ENCODE results near the gene FGF21.

Gene FGF21

DNA sequence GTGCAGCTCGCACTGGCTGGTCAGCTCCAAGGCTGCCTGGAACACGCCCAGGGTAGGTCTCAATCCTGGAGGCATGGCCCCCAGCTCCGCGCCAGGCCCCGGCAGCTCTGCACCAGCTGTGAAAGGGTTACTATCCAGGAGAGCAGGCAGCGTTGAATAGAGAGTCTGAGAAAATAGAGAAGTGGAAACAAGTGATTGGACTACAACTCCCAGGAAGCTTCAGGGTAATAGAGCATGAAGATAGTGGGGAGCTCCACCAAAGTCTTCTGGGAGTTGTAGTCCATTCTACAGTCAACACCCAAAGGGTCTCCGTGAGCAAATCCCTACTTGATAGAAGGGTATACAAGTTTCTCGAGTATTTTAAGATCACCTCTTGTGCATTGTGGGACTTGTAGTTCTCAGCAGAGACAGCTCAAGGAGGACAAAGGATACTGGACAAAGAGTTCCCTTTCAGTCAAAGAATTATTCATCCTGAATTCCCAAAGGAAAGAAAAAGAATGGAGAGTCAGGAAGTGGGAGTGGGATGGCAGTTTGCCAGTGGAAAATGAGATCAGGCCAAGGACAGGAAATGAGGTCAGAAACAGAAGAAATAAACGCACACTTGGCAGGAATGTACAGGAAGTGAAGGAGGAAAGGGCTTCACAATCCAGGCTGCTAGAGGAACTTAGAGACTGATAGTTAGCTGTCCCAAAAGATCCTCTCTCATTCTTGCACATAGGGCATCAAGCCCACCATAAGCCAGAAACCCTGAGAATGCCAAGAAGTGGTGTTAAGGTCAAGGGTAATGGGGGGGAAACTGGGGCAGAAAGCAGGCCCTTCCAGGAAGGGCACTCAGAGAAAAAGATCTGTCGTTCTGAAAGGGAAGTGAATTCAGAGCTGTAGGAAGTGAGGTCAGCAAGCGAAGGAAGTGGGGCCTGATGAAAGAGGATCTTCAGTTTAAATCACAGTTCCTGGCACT is 30.2 kb upstream of the FGF21 start:
- peak; percentile 77 for DNase-seq
- in situ Hi-C loops (cut with HindIII; ENCODE audit: low pct_ligation_motif_present, low pct_unique_long_range_greater_than_20kb, low sequenced_read_pairs) = no loop called here

DNA sequence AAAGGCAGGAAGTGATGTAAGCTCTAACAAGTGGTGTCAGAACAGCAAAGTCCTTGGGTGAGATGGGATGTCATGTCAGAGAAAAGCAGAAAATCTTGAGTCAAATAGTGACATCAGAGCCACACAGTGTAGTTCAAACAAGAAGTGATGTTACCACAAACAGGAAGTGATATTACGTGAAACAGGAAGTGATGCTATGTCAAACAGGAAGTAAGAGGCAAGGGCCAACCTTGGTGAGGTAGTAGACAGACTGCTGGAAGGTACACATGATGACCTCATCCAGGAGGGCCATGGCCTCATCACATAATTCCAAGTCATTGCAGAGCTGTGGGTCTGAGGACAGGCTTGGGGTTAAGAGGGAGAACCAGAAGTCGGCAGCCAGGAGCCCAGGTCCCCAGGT is 28.8 kb upstream of the FGF21 start:
- no peak for DNase-seq
- in situ Hi-C loops (cut with HindIII; ENCODE audit: low pct_ligation_motif_present, low pct_unique_long_range_greater_than_20kb, low sequenced_read_pairs) = no loop called here

DNA sequence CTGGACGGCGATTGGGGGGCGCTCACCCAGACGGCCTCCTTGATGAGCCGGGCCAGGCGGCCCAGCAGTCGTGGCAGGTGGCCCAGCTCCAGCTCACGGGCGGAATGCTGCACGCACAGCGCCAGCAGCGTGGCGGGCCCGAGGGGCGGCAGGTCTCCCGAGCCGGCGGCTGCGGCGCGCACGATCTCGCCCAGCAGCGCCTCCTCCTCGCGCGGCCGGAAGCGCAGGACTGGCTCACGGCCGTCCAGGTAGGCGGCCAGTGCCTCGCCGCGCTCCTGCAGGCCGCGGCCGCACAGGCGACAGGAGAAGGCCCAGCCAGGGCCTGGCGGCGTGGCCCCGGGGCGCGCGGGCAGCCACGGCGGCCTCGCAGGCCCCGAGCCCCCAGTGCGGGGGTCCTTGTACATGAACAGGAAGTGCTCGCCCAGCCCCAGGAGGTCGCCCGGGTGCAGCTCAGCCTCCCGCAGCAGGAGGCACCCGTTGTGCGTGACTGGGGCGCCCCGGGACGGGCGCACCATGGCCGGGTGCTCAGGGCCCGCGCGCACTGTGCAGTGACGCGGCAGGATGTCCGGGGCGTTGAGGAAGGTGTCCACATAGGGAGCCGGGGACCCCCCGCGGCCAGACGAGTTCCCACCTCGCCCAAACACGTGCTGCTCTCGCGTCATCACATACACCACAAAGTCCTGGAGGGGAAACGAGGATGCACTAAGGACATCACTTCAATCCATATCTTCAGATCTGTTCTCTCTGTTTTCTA is 26.2 kb upstream of the FGF21 start:
- in situ Hi-C loops (cut with HindIII; ENCODE audit: low pct_ligation_motif_present, low pct_unique_long_range_greater_than_20kb, low sequenced_read_pairs) = no loop called here
- DNase-seq = no peak

DNA sequence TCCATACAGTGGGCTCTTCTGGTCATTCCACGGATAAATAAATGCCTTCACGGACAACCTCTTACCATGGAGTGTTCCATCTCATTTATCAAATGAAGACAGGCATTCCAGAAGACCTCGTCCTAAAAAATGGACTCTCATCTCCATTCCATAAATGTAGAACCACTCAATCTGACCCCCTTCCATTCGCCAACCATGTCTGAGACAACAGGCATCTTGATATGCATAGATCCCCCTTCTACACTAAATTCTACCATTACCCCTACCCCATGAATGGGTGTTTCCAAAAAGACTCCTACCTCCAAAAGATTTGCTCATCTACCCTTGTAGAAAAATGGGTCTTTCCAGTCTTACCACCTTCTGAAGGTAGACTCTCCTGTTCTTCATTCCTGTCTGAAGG is 23.9 kb upstream of the FGF21 start:
- in situ Hi-C loops (cut with HindIII; ENCODE audit: low pct_ligation_motif_present, low pct_unique_long_range_greater_than_20kb, low sequenced_read_pairs) = no loop called here
- no peak for DNase-seq

DNA sequence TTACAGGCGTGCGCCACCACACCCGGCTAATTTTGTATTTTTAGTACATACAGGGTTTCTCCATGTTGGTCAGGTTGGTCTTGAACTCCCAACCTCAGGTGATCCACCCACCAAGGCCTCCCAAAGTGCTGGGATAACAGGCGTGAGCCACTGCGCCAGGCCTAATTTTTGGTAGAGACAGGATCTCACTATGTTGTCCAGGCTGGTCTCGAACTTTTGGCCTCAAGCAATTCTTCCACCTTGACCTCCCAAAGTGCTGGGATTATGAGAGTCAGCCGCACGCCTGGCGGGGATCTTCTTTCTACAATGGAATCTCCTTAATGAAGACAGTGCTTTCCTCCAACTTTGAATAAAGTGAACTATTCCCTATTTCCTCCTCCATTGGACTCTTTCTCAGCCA is 20.7 kb upstream of the FGF21 start:
- no peak for DNase-seq
- in situ Hi-C loops (cut with HindIII; ENCODE audit: low pct_ligation_motif_present, low pct_unique_long_range_greater_than_20kb, low sequenced_read_pairs) = no loop called here

DNA sequence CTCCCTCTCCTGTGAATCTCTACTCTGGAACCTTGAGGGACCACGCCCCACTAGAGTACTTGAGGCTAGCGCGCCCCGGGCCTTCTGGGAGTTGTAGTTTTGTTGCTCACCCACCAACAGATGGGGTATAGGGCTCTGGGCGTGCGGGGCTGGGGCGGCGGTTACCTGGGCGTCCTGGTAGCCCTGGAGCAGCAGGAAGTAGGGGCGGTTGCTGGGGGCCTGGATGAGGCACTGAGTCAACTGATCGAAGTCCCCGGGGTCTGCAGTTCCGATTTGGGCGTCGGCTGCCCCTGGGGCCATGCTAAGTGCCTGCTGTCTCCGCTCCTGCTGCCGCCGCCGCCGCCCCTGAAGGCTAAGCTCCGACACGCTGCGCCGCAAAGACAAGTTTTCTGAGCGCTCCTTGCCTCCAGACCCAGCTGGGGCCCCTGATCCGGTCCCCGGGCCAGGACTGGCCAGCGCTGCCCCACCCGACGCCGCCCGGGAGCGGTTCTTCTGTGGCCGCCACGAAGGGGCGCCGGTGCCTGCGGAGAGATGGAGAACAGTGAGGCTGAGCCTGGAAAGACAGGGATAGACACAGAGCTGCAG is 20.2 kb upstream of the FGF21 start:
- in situ Hi-C loops (cut with HindIII; ENCODE audit: low pct_ligation_motif_present, low pct_unique_long_range_greater_than_20kb, low sequenced_read_pairs) = no loop called here
- no peak for DNase-seq

DNA sequence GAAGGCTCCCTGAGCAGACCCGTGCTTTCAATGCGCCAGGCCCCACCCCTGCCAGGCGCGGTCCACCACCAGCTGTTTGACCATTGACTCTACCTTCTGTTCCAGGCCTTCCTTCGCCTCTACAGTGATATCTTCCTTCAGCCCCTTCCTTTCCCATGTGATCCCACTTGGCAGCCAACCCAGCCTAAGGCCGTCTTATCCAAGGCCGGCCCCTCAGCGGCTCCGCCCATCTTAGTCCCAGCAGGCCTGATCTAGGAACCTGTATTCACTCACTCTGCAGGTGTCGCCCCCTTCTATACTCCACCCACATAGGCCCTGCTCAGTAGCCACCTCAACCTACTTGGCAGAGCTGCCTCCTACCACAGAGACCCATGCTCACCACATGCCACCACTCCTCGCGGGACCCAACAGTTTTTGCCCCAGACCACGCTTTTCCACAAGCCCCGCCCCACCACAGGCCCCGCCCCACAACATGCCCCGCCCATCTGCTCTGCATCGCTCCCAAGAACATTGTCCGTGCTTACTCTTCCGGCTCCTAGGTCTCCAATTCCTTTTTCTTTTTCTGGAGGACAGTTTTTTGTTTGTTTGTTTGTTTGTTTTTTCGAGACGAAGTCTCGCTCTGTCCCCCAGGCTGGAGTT is 17.8 kb upstream of the FGF21 start:
- DNase-seq = no peak
- in situ Hi-C loops (cut with HindIII; ENCODE audit: low pct_ligation_motif_present, low pct_unique_long_range_greater_than_20kb, low sequenced_read_pairs) = no loop called here

DNA sequence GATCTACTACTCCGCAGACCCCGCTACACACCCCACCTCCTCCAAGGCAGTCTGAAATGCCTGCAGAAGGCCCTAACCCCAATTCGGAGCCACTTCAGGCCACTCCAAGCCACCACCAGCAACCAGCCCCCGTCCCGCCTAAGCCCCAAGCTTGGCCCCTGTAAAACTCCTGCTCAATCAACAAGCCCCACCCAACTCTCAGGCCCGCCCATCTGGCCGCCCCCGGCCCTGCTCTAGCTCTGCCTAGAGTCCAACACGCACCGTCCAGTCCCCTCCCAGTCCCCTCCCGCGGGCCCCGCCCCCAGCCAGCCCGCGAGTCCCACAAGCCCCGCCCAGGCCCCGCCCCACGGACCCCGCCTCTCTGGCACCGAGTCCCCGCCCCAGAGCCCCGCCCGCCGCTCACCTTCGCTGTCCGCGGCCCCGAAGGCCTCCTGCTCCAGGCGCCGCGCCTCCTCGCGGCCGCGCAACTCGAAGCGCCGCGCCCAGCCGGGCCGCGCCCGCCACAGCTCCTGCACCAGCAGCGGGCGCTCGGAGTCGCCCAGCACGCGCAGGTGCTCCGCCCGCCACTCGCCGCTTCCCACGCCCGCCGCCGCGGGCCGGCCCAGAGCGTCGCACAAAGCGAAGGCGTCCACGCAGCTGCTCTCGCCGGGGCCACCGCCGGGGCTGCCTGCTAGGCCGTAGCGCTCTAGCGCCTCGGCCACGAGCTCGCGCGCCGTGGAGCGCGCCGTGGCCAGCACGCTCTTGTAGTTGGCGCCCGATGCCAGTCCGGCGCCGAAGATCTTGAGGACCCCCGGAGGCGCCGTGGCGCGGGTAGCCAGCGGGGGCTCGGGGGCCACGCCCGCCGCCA is 16.5 kb upstream of the FGF21 start:
- DNase-seq = peak; percentile 87
- in situ Hi-C loops (cut with HindIII; ENCODE audit: low pct_ligation_motif_present, low pct_unique_long_range_greater_than_20kb, low sequenced_read_pairs) = no loop called here

DNA sequence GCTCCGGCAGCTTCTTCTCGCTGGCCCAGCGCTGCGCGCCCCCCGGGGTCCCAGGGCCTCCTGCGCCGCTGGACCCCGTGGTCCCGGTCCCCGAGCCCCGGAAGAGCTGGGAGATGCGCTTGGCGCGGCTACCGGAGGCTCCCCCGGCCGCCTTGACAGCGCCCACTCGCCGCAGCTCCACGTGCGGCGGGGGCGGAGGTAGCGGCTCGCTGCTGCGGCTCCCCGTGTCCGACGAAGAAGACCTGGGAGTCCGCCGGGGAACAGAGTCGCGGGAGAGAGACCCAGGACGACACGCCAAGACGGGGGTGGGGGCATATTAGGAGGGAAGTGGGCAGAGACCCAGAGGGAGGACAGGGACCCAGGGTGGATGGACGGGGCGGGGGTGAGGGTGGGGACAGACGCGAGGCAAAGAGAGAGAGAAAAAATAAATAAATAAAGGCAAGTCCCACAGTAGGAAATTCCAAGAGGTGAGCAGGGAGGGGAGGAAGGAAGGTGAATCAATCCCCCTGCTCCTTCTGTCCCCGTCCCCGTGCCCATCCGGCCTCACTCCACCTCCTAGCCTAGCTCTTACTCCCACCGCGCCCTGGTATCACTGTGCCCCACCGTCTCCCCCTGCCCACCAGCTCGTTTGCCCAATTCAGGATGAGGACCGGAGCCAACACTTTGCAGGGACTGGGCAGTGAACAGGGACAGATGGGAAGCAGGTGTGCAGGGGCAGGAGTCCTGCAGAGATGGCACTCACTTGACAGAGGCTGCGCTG is 15.7 kb upstream of the FGF21 start:
- in situ Hi-C loops (cut with HindIII; ENCODE audit: low pct_ligation_motif_present, low pct_unique_long_range_greater_than_20kb, low sequenced_read_pairs) = no loop called here
- DNase-seq = no peak

DNA sequence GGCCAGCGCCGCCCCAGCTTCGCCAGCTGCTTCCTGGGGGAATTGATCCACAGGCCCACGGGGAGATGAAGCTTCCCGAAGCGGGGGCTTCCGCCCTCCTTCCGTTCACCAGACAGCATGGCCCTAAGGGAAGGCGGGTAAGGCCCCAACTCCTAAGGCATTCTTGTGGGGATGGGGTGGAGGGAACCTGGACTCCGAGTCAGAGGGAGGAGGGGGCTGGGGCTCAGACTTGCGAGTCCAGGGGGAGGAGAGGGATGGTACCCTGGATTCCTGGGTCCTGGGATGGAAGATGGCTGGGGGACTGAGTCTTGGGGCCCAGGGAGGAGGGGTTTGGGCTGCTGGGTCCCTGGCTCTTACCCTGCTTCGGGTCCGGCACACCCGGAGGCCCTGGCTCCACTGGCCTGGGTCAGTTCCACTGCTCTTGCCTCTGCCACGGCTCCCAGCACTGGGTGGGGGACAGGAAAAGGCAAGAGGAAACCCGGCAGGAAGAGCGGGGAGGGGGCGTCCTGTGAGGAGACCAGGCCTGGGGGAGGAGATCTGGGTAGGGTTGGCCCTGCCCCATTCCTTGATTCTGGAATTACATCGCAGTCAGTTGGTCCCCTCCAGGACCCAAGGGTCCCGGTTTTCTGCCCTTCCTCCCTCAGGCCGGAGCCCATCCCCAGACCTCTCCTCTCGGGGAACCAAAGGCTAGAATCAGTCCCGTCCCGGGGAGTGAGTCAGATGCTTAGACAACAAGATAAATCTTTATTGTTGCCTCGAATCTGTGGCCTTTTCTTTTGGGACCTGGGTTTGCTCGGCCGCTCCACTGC is 15.0 kb upstream of the FGF21 start, which contains the start of gene RASIP1:
Gene RASIP1, minus strand, starts transcription at position 447 of the 809 bp plus-strand sequence. Its CDS starts 328 bp downstream, at position 119.
- in situ Hi-C loops (cut with HindIII; ENCODE audit: low pct_ligation_motif_present, low pct_unique_long_range_greater_than_20kb, low sequenced_read_pairs) = no loop called here
- no peak for DNase-seq

DNA sequence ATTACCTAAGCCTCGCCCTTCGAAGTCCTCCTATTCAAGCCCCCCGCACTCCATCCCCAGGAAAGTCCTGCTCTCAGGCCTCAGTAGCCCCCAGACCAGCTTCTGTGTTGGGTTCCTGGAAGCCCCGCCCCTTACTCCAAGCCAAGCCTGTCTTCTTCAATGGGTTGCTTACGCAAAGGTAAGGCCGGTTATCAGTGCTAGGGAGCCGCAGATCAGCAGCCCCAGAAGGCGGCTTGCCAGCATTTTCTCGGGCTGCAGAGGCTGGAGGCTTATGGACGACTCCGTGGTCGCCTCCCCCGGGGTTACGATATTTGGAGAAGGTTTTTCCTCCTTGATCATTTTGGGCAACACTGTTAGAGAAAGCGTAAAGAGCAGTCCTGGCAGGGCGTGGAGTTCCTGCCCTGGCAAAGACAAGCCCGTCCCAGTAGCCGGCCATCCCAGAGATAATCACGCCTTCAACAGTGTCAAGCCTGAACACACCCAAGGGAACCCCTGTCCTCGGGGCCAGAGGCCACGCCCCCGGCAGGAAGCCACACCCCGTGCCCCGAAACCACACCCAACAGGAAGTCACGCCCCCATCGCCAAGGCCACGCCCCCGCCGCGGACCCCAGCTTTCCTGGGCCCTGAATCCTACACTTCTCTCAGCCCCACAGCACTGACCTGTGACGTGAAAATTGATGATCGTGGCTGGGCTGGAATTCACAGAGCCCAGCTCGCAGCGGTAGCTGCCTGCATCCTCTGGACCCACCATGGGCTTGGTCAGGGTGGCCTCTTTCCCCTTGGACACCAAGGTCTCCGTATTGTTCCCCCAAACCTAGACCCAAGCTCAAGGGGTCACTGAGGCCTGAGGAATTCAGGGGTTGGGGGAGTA is 14.0 kb upstream of the FGF21 start:
- no peak for DNase-seq

DNA sequence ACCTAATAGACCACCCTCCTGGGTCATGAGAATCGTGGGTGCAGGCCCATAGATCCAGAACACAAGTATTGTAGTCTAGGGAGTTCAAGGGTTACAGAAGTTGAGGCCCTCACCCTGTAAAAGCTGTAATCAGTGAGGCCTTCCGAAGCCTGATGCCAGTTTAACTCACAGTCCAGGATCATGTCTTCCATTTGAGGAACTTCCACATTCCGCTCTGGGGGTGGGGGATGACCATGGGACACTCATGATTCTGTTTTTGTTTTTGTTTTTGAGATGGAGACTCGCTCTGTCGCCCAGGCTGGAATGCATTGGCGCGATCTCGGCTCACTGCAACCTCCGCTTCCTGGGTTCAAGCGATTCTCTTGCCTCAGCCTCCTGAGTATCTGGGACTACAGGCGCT is 13.2 kb upstream of the FGF21 start:
- in situ Hi-C loops (cut with HindIII; ENCODE audit: low pct_ligation_motif_present, low pct_unique_long_range_greater_than_20kb, low sequenced_read_pairs) = no loop called here
- DNase-seq = no peak

More for the DNA sequence above, 14.0 kb upstream of the FGF21 start:
- in situ Hi-C loops (cut with HindIII; ENCODE audit: low pct_ligation_motif_present, low pct_unique_long_range_greater_than_20kb, low sequenced_read_pairs) = no loop called here

DNA sequence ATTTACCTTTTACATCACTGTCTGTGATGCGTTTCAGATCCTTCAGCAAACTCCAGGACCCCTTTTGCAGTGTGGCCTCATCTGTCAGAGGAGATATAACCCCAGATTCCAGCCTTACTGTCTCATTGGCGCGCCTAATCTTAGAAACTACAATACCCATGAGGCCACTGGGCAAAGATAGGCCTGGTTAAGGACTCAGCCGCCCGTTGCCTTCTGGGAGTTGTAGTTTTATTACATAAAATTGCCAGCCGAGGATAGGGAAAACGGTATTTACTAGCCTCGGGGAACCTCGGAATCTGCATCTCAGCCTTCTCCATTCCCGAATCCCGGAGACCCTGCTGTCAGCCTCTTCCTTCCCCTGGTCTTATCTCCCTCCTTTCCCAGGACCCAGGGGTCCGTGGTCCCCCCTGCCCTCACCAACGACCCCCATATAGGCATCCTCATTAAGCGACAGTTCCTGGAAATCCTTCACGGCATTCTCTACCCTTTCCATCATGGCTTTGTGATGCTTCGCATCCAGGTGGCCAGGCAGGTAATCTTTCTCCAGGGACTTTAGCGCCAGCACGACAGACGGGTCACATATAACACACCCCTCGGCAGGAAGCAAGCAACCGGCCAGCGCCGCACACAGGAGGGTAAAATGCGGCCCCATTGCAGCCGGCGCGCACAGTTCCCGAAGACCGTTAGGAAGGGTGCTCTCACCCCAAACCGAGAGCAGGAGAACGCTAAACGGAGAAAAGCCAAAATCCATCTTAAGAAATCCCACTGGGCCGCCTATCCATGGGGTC is 9.9 kb upstream of the FGF21 start:
- DNase-seq = peak; percentile 40

DNA sequence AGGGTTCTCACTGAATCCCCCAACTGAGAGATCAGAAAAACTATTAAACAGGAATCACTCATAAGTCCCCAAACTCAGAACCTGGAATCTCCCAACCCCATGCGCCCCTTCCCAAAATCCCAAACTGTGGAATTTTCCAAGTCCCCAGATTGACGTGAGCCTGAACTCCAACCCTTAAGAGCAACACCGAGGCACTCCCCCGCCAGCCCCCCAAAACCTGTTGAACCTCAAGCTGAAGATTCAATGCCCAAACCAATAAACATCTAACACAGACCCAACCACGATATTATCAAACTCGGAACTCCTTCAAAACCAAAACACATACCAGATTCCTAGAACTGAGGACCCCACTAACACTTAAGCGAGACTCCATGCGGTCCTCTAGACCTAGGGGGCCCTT is 9.2 kb upstream of the FGF21 start:
- in situ Hi-C loops (cut with HindIII; ENCODE audit: low pct_ligation_motif_present, low pct_unique_long_range_greater_than_20kb, low sequenced_read_pairs) = no loop called here
- no peak for DNase-seq

More for the DNA sequence above, 9.9 kb upstream of the FGF21 start:
- in situ Hi-C loops (cut with HindIII; ENCODE audit: low pct_ligation_motif_present, low pct_unique_long_range_greater_than_20kb, low sequenced_read_pairs) = no loop called here

Measured in ACHN (cell line).